DOHH2 (cell line): ENCODE measurements around the gene CCDC83.

Experiments used
- H3F3A ChIP-seq: fragments of 200-600 bp; sonication (generic), shearing (Covaris generic); 2 replicates; pipeline ENCODE4 v1.6.0; 2016; ENCODE audit warnings: antibody characterized with exemption, mild to moderate bottlenecking; ENCODE audit not compliant: control insufficient read depth, insufficient read depth
- H3K27ac ChIP-seq: fragments of 200-600 bp; sonication (generic); 2 replicates; pipeline ENCODE4 v1.5.1; 2014; ENCODE audit warnings: low read depth, mild to moderate bottlenecking, low read length, moderate library complexity
- H3K27me3 ChIP-seq: fragments of 200-600 bp; sonication (generic); 2 replicates; pipeline ENCODE4 v1.6.1; 2014; ENCODE audit warnings: mild to moderate bottlenecking, low read length, mixed read lengths; ENCODE audit not compliant: control insufficient read depth
- H3K36me3 ChIP-seq: fragments of 200-600 bp; sonication (generic); 2 replicates; pipeline ENCODE4 v1.6.1; 2014; ENCODE audit warnings: mild to moderate bottlenecking, low read length, moderate library complexity, mixed read lengths; ENCODE audit not compliant: control insufficient read depth
- H3K4me1 ChIP-seq: fragments of 200-600 bp; sonication (generic); 2 replicates; pipeline ENCODE4 v1.6.1; 2014; ENCODE audit warnings: mild to moderate bottlenecking, low read length, mixed read lengths; ENCODE audit not compliant: control insufficient read depth
- H3K4me2 ChIP-seq: fragments of 200-600 bp; sonication (generic); 2 replicates; pipeline ENCODE4 v1.6.0; 2014; ENCODE audit warnings: mild to moderate bottlenecking, low read length, moderate library complexity
- H3K4me3 ChIP-seq: fragments of 200-600 bp; sonication (generic); 2 replicates; pipeline ENCODE4 v1.5.1; 2014; ENCODE audit warnings: mild to moderate bottlenecking, low read length, mixed read lengths
- H3K79me2 ChIP-seq: fragments of 200-600 bp; sonication (generic); 2 replicates; pipeline ENCODE4 v1.6.1; 2014; ENCODE audit warnings: mild to moderate bottlenecking, low read length, mixed read lengths; ENCODE audit not compliant: control insufficient read depth
- H3K9me2 ChIP-seq: fragments of 200-600 bp; sonication (generic); replicated peaks from 2 replicates; pipeline ENCODE4 v1.6.1; 2014; ENCODE audit warnings: mild to moderate bottlenecking, low read length, mixed read lengths; ENCODE audit not compliant: control insufficient read depth
- H3K9me3 ChIP-seq: fragments of 200-600 bp; sonication (generic); 2 replicates; pipeline ENCODE4 v1.6.1; 2014; ENCODE audit warnings: antibody characterized with exemption, low read length, mixed read lengths; ENCODE audit not compliant: control insufficient read depth, insufficient read depth
- H4K20me1 ChIP-seq: fragments of 200-600 bp; sonication (generic); 2 replicates; pipeline ENCODE4 v1.6.0; 2014; ENCODE audit warnings: low read depth, mild to moderate bottlenecking, antibody characterized with exemption, low read length, moderate library complexity; ENCODE audit not compliant: control insufficient read depth, insufficient read depth
- CTCF ChIP-seq: fragments of 200-600 bp; sonication (generic); IDR thresholded peaks from one replicate; pipeline ENCODE4 v1.5.1; 2014; ENCODE audit warnings: antibody characterized with exemption, mild to moderate bottlenecking, low read depth, low read length; ENCODE audit not compliant: poor library complexity, severe bottlenecking
- EZH2phosphoT487 ChIP-seq: fragments of 200-600 bp; sonication (generic); IDR thresholded peaks from 2 replicates; pipeline ENCODE4 v1.6.1; 2017; ENCODE audit warnings: borderline replicate concordance, mild to moderate bottlenecking, antibody characterized with exemption, low read length, moderate library complexity, mixed read lengths

The CCDC83 gene

GRCh38 chr11:85965202-85965601 lies 110.0 kb downstream of the CCDC83 start:
- no peaks in the 10 kb centered on the region for H3F3A ChIP-seq
- H3K27me3 ChIP-seq = no peaks in the 10 kb centered on the region
- no peaks in the 10 kb centered on the region for H3K4me1 ChIP-seq
- TF ChIP-seq EZH2phosphoT487 (no peak), CTCF (no peak)
- no peaks in the 10 kb centered on the region for H3K9me2 ChIP-seq
- H3K4me2 ChIP-seq = no peak overlapping the region
- H3K4me3 ChIP-seq = no peak overlapping the region
- H3K79me2 ChIP-seq = no peaks in the 10 kb centered on the region
- no peaks in the 10 kb centered on the region for H3K9me3 ChIP-seq
- H4K20me1 ChIP-seq = no peaks in the 10 kb centered on the region
- H3K36me3 ChIP-seq = peaks cover 55% of the 10 kb centered on the region
- H3K27ac ChIP-seq = no peak overlapping the region

GRCh38 chr11:85967457-85967856 lies 112.3 kb downstream of the CCDC83 start:
- H3K4me2 ChIP-seq = no peak overlapping the region
- no peaks in the 10 kb centered on the region for H3K4me1 ChIP-seq
- H3K79me2 ChIP-seq = no peaks in the 10 kb centered on the region
- no peaks in the 10 kb centered on the region for H3F3A ChIP-seq
- peaks cover 65% of the 10 kb centered on the region for H3K36me3 ChIP-seq
- H3K9me3 ChIP-seq = no peaks in the 10 kb centered on the region
- H3K27ac ChIP-seq = no peak overlapping the region
- TF ChIP-seq CTCF (no peak), EZH2phosphoT487 (no peak)
- no peaks in the 10 kb centered on the region for H3K27me3 ChIP-seq
- no peaks in the 10 kb centered on the region for H4K20me1 ChIP-seq
- H3K4me3 ChIP-seq = no peak overlapping the region
- H3K9me2 ChIP-seq = no peaks in the 10 kb centered on the region
